ENCODE data around the gene DAPP1.

GRCh38 chr4:99783940-99784339, 32.7 kb upstream of the DAPP1 start:
- TF ChIP-seq POLR2AphosphoS5 (IDR thresholded peaks at IDR 0.05; ENCODE audit: borderline replicate concordance, low read depth, low read length) = no peak
- no peak for TF ChIP-seq EZH2 (IDR thresholded peaks at IDR 0.05)

All from SK-N-MC (cell line).